ENCODE measurements around the gene HRAS. TPM values are rescaled to one million over a fixed set of nuclear protein-coding genes. Genes with fewer than 3 reads are reported as not detected.

Gene HRAS
- total RNA-seq, 1 donor from 2014 or later, result 21.2 TPM

GRCh38 chr11:504994-505344, 30.4 kb downstream of the HRAS start:
- H4K20me1 ChIP-seq (ENCODE audit: low read depth), result peaks cover 19% of the 10 kb centered on the region
- no peak overlapping the region for H3K9ac ChIP-seq
- no peaks in the 10 kb centered on the region for H3K9me3 ChIP-seq (ENCODE audit: low read depth)
- no peaks in the 10 kb centered on the region for H3K36me3 ChIP-seq
- H3K4me3 Mint-ChIP-seq, result peak overlapping the region; percentile 97
- peaks cover 6% of the 10 kb centered on the region for H3K4me1 ChIP-seq
- peak overlapping the region; percentile 94 for H3K4me2 ChIP-seq
- peaks cover 12% of the 10 kb centered on the region for H3F3A ChIP-seq (ENCODE audit: low read depth)
- H3K27ac ChIP-seq, result no peak overlapping the region
- peaks cover 7% of the 10 kb centered on the region for H3K36me3 Mint-ChIP-seq
- TF ChIP-seq EZH2 (IDR thresholded peaks at IDR 0.05) (no peak), CTCF (IDR thresholded peaks at IDR 0.05) (no peak), EZH2phosphoT487 (IDR thresholded peaks at IDR 0.05) (no peak)
- no peaks in the 10 kb centered on the region for H3K9me3 Mint-ChIP-seq
- DNase-seq (ENCODE audit: low spot score), result no peak
- H3K27me3 ChIP-seq, result no peaks in the 10 kb centered on the region
- H3K79me2 ChIP-seq (ENCODE audit: low read depth), result peaks cover 28% of the 10 kb centered on the region
- H3K4me1 Mint-ChIP-seq, result peaks cover 14% of the 10 kb centered on the region
- no peak overlapping the region for H2AFZ ChIP-seq (replicated peaks)
- H3K27ac Mint-ChIP-seq, result no peak overlapping the region
- no peaks in the 10 kb centered on the region for H3K27me3 Mint-ChIP-seq (ENCODE audit: insufficient read depth, low read depth)
- H3K4me3 ChIP-seq, result no peak overlapping the region

DNA sequence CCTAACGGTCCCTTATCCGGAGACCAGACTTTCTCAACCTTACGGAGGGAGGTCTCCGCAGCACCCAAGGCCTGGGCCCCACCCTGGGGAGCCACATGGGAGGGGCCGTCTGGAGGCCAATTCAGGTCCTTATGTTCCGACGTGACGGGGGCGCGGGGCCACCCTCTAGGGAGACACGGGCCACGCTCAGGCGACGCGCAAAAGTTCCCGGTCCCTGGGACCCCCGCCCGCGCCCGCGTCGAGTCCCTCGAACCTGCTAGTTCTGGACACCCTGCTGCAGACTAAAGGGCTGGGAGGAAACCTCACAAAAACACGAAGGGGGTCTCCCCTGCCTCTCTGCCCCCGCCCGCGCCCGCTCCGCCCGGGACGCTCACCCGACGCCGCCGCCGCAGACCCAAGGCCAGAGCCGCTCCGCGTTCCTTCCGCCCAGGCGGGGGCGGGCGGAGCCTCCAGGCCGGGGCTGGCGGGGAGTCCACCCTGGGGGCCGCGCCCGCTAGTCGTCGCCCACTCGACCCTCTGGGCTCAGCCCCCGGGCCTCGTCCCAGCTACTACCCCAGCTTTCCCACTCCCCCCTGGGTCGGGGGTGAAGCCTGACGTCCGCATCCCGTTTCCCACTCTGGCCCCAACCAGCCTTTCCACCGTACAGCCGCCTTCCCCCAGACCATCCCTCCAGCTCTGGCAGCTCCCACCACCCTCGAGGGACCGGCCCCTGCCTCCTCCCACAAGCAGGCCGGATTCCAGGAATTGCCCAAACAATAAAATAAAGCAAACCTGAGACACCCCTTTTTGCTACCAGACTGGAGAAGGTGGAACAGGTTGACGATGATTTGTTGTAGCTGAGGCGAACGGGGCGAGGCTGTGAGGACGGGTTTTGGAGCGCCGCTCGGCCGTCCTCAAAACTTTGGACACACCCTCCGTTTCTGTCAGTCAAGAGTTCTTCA, 31.1 kb downstream of the HRAS start:
- Histone ChIP-seq H3K36me3 (no peaks in the 10 kb centered on the region), H3K4me1 (peaks cover 6% of the 10 kb centered on the region), H3K27me3 (no peaks in the 10 kb centered on the region), H4K20me1 (ENCODE audit: low read depth) (peaks cover 19% of the 10 kb centered on the region), H3K4me2 (no peak overlapping the region), H3K4me3 (no peak overlapping the region), H3K27ac (no peak overlapping the region), H3K9ac (no peak overlapping the region), H2AFZ (replicated peaks) (no peak overlapping the region), H3F3A (ENCODE audit: low read depth) (peaks cover 12% of the 10 kb centered on the region), H3K9me3 (ENCODE audit: low read depth) (no peaks in the 10 kb centered on the region), H3K79me2 (ENCODE audit: low read depth) (peaks cover 28% of the 10 kb centered on the region)
- no peak for DNase-seq (ENCODE audit: low spot score)
- TF ChIP-seq CTCF (IDR thresholded peaks at IDR 0.05) (no peak), EZH2 (IDR thresholded peaks at IDR 0.05) (no peak), EZH2phosphoT487 (IDR thresholded peaks at IDR 0.05) (no peak)
- no peak overlapping the region for H3K4me3 Mint-ChIP-seq
- no peaks in the 10 kb centered on the region for H3K27me3 Mint-ChIP-seq (ENCODE audit: insufficient read depth, low read depth)
- H3K36me3 Mint-ChIP-seq, result peaks cover 4% of the 10 kb centered on the region
- peaks cover 14% of the 10 kb centered on the region for H3K4me1 Mint-ChIP-seq
- no peaks in the 10 kb centered on the region for H3K9me3 Mint-ChIP-seq
- no peak overlapping the region for H3K27ac Mint-ChIP-seq

- Mint-ChIP-seq H3K4me3 (no peak overlapping the region), H3K36me3 (peaks cover 4% of the 10 kb centered on the region), H3K27ac (no peak overlapping the region), H3K4me1 (peaks cover 14% of the 10 kb centered on the region), H3K27me3 (ENCODE audit: insufficient read depth, low read depth) (no peaks in the 10 kb centered on the region), H3K9me3 (no peaks in the 10 kb centered on the region)
- no peaks in the 10 kb centered on the region for H3K36me3 ChIP-seq
- peaks cover 19% of the 10 kb centered on the region for H4K20me1 ChIP-seq (ENCODE audit: low read depth)
- H3K9ac ChIP-seq, result no peak overlapping the region
- no peak overlapping the region for H3K4me3 ChIP-seq
- H3K4me1 ChIP-seq, result peaks cover 6% of the 10 kb centered on the region
- no peaks in the 10 kb centered on the region for H3K27me3 ChIP-seq
- H3K79me2 ChIP-seq (ENCODE audit: low read depth), result peaks cover 27% of the 10 kb centered on the region
- H2AFZ ChIP-seq (replicated peaks), result no peak overlapping the region
- DNase-seq (ENCODE audit: low spot score), result no peak
- peaks cover 12% of the 10 kb centered on the region for H3F3A ChIP-seq (ENCODE audit: low read depth)
- TF ChIP-seq EZH2 (IDR thresholded peaks at IDR 0.05) (no peak), CTCF (IDR thresholded peaks at IDR 0.05) (no peak), EZH2phosphoT487 (IDR thresholded peaks at IDR 0.05) (no peak)
- H3K9me3 ChIP-seq (ENCODE audit: low read depth), result no peaks in the 10 kb centered on the region
- H3K4me2 ChIP-seq, result no peak overlapping the region
- H3K27ac ChIP-seq, result no peak overlapping the region
Observed at GRCh38 chr11:503179-503981, 32.0 kb downstream of the HRAS start.

Data from neural progenitor cell (in vitro differentiated cells).